Neural cell (in vitro differentiated cells): ENCODE measurements around the gene CYB5RL. TPM values are rescaled to one million over a fixed set of nuclear protein-coding genes. Genes with fewer than 3 reads are reported as not detected.

Experiments used
- H2AFZ ChIP-seq: fragments of 200-600, 300-800 bp; sonication (generic), shearing (Covaris generic); 2 replicates; pipeline ENCODE4 v1.6.0; 2014; ENCODE audit warnings: low read depth, mild to moderate bottlenecking, antibody characterized with exemption, low read length, moderate library complexity
- H3F3A ChIP-seq: fragments of 200-600 bp; shearing (Covaris generic); 2 replicates; pipeline ENCODE4 v1.6.1; 2016; ENCODE audit warnings: mild to moderate bottlenecking, moderate library complexity, mixed read lengths, antibody characterized with exemption, low read length; ENCODE audit not compliant: insufficient read depth, poor library complexity, severe bottlenecking
- H3K27ac ChIP-seq: fragments of 200-600, 300-800 bp; sonication (generic), shearing (Covaris generic); 2 replicates; pipeline ENCODE4 v1.5.1; 2014; ENCODE audit warnings: mild to moderate bottlenecking, low read length, moderate library complexity
- H3K27me3 ChIP-seq: fragments of 300-800, 200-600 bp; sonication (generic), shearing (Covaris generic); 2 replicates; pipeline ENCODE4 v1.6.0; 2014; ENCODE audit warnings: mild to moderate bottlenecking, low read depth, low read length, moderate library complexity; ENCODE audit not compliant: insufficient read depth
- H3K36me3 ChIP-seq: fragments of 300-800, 200-600 bp; sonication (generic), shearing (Covaris generic); 2 replicates; pipeline ENCODE4 v1.5.1; 2014; ENCODE audit warnings: mild to moderate bottlenecking, antibody characterized with exemption, low read length, moderate library complexity; ENCODE audit not compliant: insufficient read depth
- H3K4me2 ChIP-seq: fragments of 300-800, 200-600 bp; sonication (generic), shearing (Covaris generic); 2 replicates; pipeline ENCODE4 v1.6.0; 2014; ENCODE audit warnings: mild to moderate bottlenecking, low read length
- H3K4me3 ChIP-seq: fragments of 300-800, 200-600 bp; sonication (generic), shearing (Covaris generic); 2 replicates; pipeline ENCODE4 v1.5.1; 2014; ENCODE audit warnings: mild to moderate bottlenecking, low read length, moderate library complexity
- H3K79me2 ChIP-seq: fragments of 200-600 bp; shearing (Covaris generic); replicated peaks from 2 replicates; pipeline ENCODE4 v1.6.0; 2014; ENCODE audit warnings: mild to moderate bottlenecking, low read length, moderate library complexity; ENCODE audit not compliant: insufficient read depth
- H3K9ac ChIP-seq: fragments of 300-800, 200-600 bp; sonication (generic), shearing (Covaris generic); 2 replicates; pipeline ENCODE4 v1.6.1; 2016; ENCODE audit warnings: mild to moderate bottlenecking, low read length, mixed read lengths
- H3K9me2 ChIP-seq: fragments of 200-600 bp; shearing (Covaris generic); 2 replicates; pipeline ENCODE4 v1.6.1; 2016; ENCODE audit warnings: mild to moderate bottlenecking, low read length, mixed read lengths; ENCODE audit not compliant: insufficient read depth
- H3K9me3 ChIP-seq: fragments of 200-600, 300-800 bp; sonication (generic), shearing (Covaris generic); 2 replicates; pipeline ENCODE4 v1.6.1; 2016; ENCODE audit warnings: mild to moderate bottlenecking, mixed run types, low read length, moderate library complexity, mixed read lengths
- H4K20me1 ChIP-seq: fragments of 200-600 bp; shearing (Covaris generic); 2 replicates; pipeline ENCODE4 v1.6.1; 2016; ENCODE audit warnings: mild to moderate bottlenecking, mixed run types; ENCODE audit not compliant: insufficient read depth
- EP300 ChIP-seq: fragments of 450-650 bp; conservative IDR thresholded peaks from 2 replicates; pipeline ENCODE4 v1.6.1; 2014; ENCODE audit warnings: antibody characterized with exemption, mild to moderate bottlenecking, moderate library complexity; ENCODE audit not compliant: poor library complexity, severe bottlenecking
- EZH2 ChIP-seq: fragments of 200-600, 300-800 bp; shearing (Covaris generic), sonication (generic); IDR thresholded peaks from 2 replicates; pipeline ENCODE4 v1.6.1; 2014; ENCODE audit warnings: antibody characterized with exemption, low read length, borderline replicate concordance, mild to moderate bottlenecking; ENCODE audit not compliant: insufficient read depth, poor library complexity, severe bottlenecking
- MXI1 ChIP-seq: fragments of 450-650 bp; conservative IDR thresholded peaks from 2 replicates; pipeline ENCODE4 v1.6.1; 2014; ENCODE audit warnings: antibody characterized with exemption, mild to moderate bottlenecking; ENCODE audit not compliant: poor library complexity, severe bottlenecking
- POLR2AphosphoS5 ChIP-seq: IDR thresholded peaks from 2 replicates; pipeline ENCODE4 v1.6.1; 2012
- RAD21 ChIP-seq: fragments of 450-650 bp; conservative IDR thresholded peaks from 2 replicates; pipeline ENCODE4 v1.6.1; 2014; ENCODE audit warnings: antibody characterized with exemption, mild to moderate bottlenecking, moderate library complexity
- SMC3 ChIP-seq: fragments of 450-650 bp; conservative IDR thresholded peaks from 2 replicates; pipeline ENCODE4 v1.6.1; 2014; ENCODE audit warnings: antibody characterized with exemption, mild to moderate bottlenecking, moderate library complexity; ENCODE audit not compliant: poor library complexity
- TAF1 ChIP-seq: IDR thresholded peaks from 2 replicates; pipeline ENCODE4 v1.6.1; 2012; ENCODE audit warnings: low read depth
- polyA plus RNA-seq: library from polyadenylated mRNA; depleted of rRNA; stranded (reverse); fragments of >200 nt; gene quantifications from 2 replicates; pipeline ENCODE4 v1.2.3, GENCODE V29; 2014
- TF ChIP-seq, protein P1 (sequence below): IDR thresholded peaks from 2 replicates; pipeline ENCODE4 v1.6.1; 2012; ENCODE audit warnings: borderline replicate concordance
- TF ChIP-seq, protein P2 (sequence below): fragments of 450-650 bp; IDR thresholded peaks from 2 replicates; pipeline ENCODE4 v1.5.1; 2014; ENCODE audit warnings: antibody characterized with exemption, mild to moderate bottlenecking, moderate library complexity; ENCODE audit not compliant: poor library complexity, severe bottlenecking

The CYB5RL gene
- polyA plus RNA-seq, 1 donor from 2014 or later: 1.6 TPM

DNA sequence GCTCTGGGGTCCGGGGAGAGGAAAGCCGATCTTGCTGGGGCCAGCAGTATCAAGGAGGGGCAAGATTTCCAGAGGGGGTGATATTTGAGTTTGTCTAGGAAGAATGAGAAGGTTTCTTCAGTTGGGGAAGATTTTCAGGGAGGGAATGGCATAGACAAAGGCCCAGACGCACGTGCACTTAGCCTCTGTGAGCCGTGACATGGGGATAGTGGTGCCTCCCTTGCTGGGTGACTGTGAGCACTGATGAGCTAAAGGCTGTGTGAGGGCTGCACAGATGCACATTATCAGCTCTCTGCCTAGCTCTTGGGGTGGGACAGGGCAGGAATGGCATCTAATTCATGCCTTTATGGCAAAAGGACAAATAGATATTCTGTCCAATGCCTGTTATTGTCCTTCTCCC lies 48.8 kb downstream of the CYB5RL start:
- Histone ChIP-seq H3K79me2 (no peaks in the 10 kb centered on the region), H3K27ac (no peak overlapping the region), H3K4me3 (no peak overlapping the region), H3K9ac (no peak overlapping the region), H2AFZ (no peak overlapping the region), H3K9me2 (no peaks in the 10 kb centered on the region), H3K4me2 (no peak overlapping the region), H3K36me3 (no peaks in the 10 kb centered on the region), H3K9me3 (no peaks in the 10 kb centered on the region), H4K20me1 (no peaks in the 10 kb centered on the region), H3F3A (no peaks in the 10 kb centered on the region), H3K27me3 (no peaks in the 10 kb centered on the region)
- TF ChIP-seq EP300: no peak
- TF ChIP-seq, protein P1, sequence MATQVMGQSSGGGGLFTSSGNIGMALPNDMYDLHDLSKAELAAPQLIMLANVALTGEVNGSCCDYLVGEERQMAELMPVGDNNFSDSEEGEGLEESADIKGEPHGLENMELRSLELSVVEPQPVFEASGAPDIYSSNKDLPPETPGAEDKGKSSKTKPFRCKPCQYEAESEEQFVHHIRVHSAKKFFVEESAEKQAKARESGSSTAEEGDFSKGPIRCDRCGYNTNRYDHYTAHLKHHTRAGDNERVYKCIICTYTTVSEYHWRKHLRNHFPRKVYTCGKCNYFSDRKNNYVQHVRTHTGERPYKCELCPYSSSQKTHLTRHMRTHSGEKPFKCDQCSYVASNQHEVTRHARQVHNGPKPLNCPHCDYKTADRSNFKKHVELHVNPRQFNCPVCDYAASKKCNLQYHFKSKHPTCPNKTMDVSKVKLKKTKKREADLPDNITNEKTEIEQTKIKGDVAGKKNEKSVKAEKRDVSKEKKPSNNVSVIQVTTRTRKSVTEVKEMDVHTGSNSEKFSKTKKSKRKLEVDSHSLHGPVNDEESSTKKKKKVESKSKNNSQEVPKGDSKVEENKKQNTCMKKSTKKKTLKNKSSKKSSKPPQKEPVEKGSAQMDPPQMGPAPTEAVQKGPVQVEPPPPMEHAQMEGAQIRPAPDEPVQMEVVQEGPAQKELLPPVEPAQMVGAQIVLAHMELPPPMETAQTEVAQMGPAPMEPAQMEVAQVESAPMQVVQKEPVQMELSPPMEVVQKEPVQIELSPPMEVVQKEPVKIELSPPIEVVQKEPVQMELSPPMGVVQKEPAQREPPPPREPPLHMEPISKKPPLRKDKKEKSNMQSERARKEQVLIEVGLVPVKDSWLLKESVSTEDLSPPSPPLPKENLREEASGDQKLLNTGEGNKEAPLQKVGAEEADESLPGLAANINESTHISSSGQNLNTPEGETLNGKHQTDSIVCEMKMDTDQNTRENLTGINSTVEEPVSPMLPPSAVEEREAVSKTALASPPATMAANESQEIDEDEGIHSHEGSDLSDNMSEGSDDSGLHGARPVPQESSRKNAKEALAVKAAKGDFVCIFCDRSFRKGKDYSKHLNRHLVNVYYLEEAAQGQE: no peak
- no peak for TF ChIP-seq SMC3
- TF ChIP-seq EZH2: no peak
- no peak for TF ChIP-seq MXI1
- TF ChIP-seq, protein P2, sequence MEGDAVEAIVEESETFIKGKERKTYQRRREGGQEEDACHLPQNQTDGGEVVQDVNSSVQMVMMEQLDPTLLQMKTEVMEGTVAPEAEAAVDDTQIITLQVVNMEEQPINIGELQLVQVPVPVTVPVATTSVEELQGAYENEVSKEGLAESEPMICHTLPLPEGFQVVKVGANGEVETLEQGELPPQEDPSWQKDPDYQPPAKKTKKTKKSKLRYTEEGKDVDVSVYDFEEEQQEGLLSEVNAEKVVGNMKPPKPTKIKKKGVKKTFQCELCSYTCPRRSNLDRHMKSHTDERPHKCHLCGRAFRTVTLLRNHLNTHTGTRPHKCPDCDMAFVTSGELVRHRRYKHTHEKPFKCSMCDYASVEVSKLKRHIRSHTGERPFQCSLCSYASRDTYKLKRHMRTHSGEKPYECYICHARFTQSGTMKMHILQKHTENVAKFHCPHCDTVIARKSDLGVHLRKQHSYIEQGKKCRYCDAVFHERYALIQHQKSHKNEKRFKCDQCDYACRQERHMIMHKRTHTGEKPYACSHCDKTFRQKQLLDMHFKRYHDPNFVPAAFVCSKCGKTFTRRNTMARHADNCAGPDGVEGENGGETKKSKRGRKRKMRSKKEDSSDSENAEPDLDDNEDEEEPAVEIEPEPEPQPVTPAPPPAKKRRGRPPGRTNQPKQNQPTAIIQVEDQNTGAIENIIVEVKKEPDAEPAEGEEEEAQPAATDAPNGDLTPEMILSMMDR: no peak
- TF ChIP-seq POLR2AphosphoS5: no peak
- no peak for TF ChIP-seq RAD21
- no peak for TF ChIP-seq TAF1

Other genes starting within 250 kb of the CYB5RL start
- gene LDLRAD1, start 181.8 kb downstream of the CYB5RL start, polyA plus RNA-seq: not detected in 2 replicates
- 303 and 328 TPM in 2 replicates for gene TMEM59, start 146.8 kb downstream of the CYB5RL start, polyA plus RNA-seq
- 4.0 and 4.4 TPM in 2 replicates for gene TCEANC2, start 146.4 kb downstream of the CYB5RL start, polyA plus RNA-seq
- not detected in 2 replicates for gene CDCP2, start 47.0 kb downstream of the CYB5RL start, polyA plus RNA-seq
- 24.3 and 27.8 TPM in 2 replicates for gene MRPL37, start 137 bp upstream of the CYB5RL start, polyA plus RNA-seq
- gene SSBP3, start 206.4 kb upstream of the CYB5RL start, polyA plus RNA-seq: 77.4 and 97.8 TPM in 2 replicates